Measurements from ENCODE around the gene HS6ST3. TPM values are rescaled to one million over a fixed set of nuclear protein-coding genes. Genes with fewer than 3 reads are reported as not detected.

HS6ST3 gene
- total and polyA plus RNA-seq, 2 donors (not counting 3 experiments of a cell fraction or from before 2014, with no cell fraction given), result 0.03 to 0.15 TPM

- Histone ChIP-seq H3K9ac (replicated peaks; ENCODE audit: extremely low read depth, insufficient read depth, low read length) (no peak overlapping the region), H3K27me3 (ENCODE audit: control insufficient read depth in 2 of 2, insufficient read depth in 2 of 2, low read length in 2 of 2) (no peaks in the 10 kb centered on the region), H3K36me3 (ENCODE audit: control insufficient read depth in 2 of 2, extremely low read depth in 1 of 2, insufficient read depth in 2 of 2, low read length in 2 of 2) (no peaks in the 10 kb centered on the region), H3K4me1 (ENCODE audit: control insufficient read depth, extremely low read depth, insufficient read depth, low read length) (peaks cover 12% of the 10 kb centered on the region), H3K9me1 (replicated peaks; ENCODE audit: control insufficient read depth, extremely low read depth, insufficient read depth, low read length) (no peaks in the 10 kb centered on the region), H3K4me2 (ENCODE audit: insufficient read depth, low read length) (peak overlapping the region; percentile 22), H3K9me3 (replicated peaks; ENCODE audit: control insufficient read depth, insufficient read depth, low read length) (no peaks in the 10 kb centered on the region), H3K27ac (ENCODE audit: insufficient read depth, low read depth, low read length) (peak overlapping the region; percentile 18), H4K20me1 (replicated peaks; ENCODE audit: control insufficient read depth, extremely low read depth, insufficient read depth, low read length) (no peaks in the 10 kb centered on the region), H2AFZ (ENCODE audit: low read depth, low read length) (no peak overlapping the region), H3K79me2 (ENCODE audit: control insufficient read depth, insufficient read depth, low read length) (no peaks in the 10 kb centered on the region), H3K4me3 (replicated peaks in 1 of 3; ENCODE audit: insufficient read depth in 1 of 3, low read depth in 1 of 3, low read length in 3 of 3) (no peak overlapping the region)
- no TSS peak for BruUV-seq (replicated peaks)
- dilution Hi-C loops (cut with MboI; ENCODE audit: extremely low pct_ligation_motif_present, low sequenced_read_pairs) (no loop called here), intact Hi-C loops (cut with micrococcal nuclease) (no loop called here)
- ChIA-PET CTCF (interaction anchor here (0.6 to 1.0 kb wide), 2 partner anchors 9 to 62 kb away, joined by 3 to 4 read pairs; no protein-coding TSS in a partner anchor), POLR2A (no interaction called here)
- FAIRE-seq (no peak), DNase-seq (ENCODE audit: low read depth, low spot score) (peak; percentile 58)
- peak; percentile 89 for TF ChIP-seq FOS (IDR thresholded peaks at IDR 0.05; ENCODE audit: borderline replicate concordance, insufficient read depth, low read length)
- TF ChIP-seq JUN (IDR thresholded peaks at IDR 0.05; ENCODE audit: borderline replicate concordance, insufficient read depth, insufficient read length, low read depth), result peak; percentile 60
- no peak for TF ChIP-seq GATA2 (IDR thresholded peaks at IDR 0.05; ENCODE audit: insufficient read depth, insufficient read length, low read depth, low read length)
Measured at GRCh38 chr13:96650301-96650886, 560.5 kb downstream of the HS6ST3 start.

GRCh38 chr13:96651598-96651997, 561.7 kb downstream of the HS6ST3 start:
- no peak overlapping the region for H2AFZ ChIP-seq (ENCODE audit: low read depth, low read length)
- no peaks in the 10 kb centered on the region for H3K9me3 ChIP-seq (replicated peaks; ENCODE audit: control insufficient read depth, insufficient read depth, low read length)
- no peak overlapping the region for H3K4me3 ChIP-seq (replicated peaks in 1 of 3; ENCODE audit: insufficient read depth in 1 of 3, low read depth in 1 of 3, low read length in 3 of 3)
- H3K27ac ChIP-seq (ENCODE audit: insufficient read depth, low read depth, low read length), result no peak overlapping the region
- BruUV-seq (replicated peaks), result no TSS peak
- dilution Hi-C loops (cut with MboI; ENCODE audit: extremely low pct_ligation_motif_present, low sequenced_read_pairs), result no loop called here
- CTCF ChIA-PET, result no interaction called here
- H3K4me2 ChIP-seq (ENCODE audit: insufficient read depth, low read length), result no peak overlapping the region
- FAIRE-seq, result no peak
- no peaks in the 10 kb centered on the region for H3K27me3 ChIP-seq (ENCODE audit: control insufficient read depth in 2 of 2, insufficient read depth in 2 of 2, low read length in 2 of 2)
- H4K20me1 ChIP-seq (replicated peaks; ENCODE audit: control insufficient read depth, extremely low read depth, insufficient read depth, low read length), result no peaks in the 10 kb centered on the region
- no peaks in the 10 kb centered on the region for H3K79me2 ChIP-seq (ENCODE audit: control insufficient read depth, insufficient read depth, low read length)
- no peaks in the 10 kb centered on the region for H3K36me3 ChIP-seq (ENCODE audit: control insufficient read depth in 2 of 2, extremely low read depth in 1 of 2, insufficient read depth in 2 of 2, low read length in 2 of 2)
- POLR2A ChIA-PET, result no interaction called here
- H3K9ac ChIP-seq (replicated peaks; ENCODE audit: extremely low read depth, insufficient read depth, low read length), result no peak overlapping the region
- TF ChIP-seq JUN (IDR thresholded peaks at IDR 0.05; ENCODE audit: borderline replicate concordance, insufficient read depth, insufficient read length, low read depth), result no peak
- no peak for TF ChIP-seq EZH2 (IDR thresholded peaks at IDR 0.05; ENCODE audit: borderline replicate concordance, low read depth, low read length, severe bottlenecking)
- no peak for TF ChIP-seq MYC (IDR thresholded peaks at IDR 0.05; ENCODE audit: low read depth, low read length)
- TF ChIP-seq POLR2A (IDR thresholded peaks at IDR 0.05; ENCODE audit: low read depth, low read length), result no peak
- TF ChIP-seq POLR2AphosphoS5 (IDR thresholded peaks at IDR 0.05; ENCODE audit: insufficient read depth, low read depth, low read length), result no peak
- TF ChIP-seq FOS (IDR thresholded peaks at IDR 0.05; ENCODE audit: borderline replicate concordance, insufficient read depth, low read length), result no peak
- no peak for TF ChIP-seq GATA2 (IDR thresholded peaks at IDR 0.05; ENCODE audit: insufficient read depth, insufficient read length, low read depth, low read length)
- TF ChIP-seq, protein P1, sequence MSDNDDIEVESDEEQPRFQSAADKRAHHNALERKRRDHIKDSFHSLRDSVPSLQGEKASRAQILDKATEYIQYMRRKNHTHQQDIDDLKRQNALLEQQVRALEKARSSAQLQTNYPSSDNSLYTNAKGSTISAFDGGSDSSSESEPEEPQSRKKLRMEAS (IDR thresholded peaks at IDR 0.05; ENCODE audit: insufficient read depth, insufficient read length), result no peak
- peaks cover 12% of the 10 kb centered on the region for H3K4me1 ChIP-seq (ENCODE audit: control insufficient read depth, extremely low read depth, insufficient read depth, low read length)
- no peaks in the 10 kb centered on the region for H3K9me1 ChIP-seq (replicated peaks; ENCODE audit: control insufficient read depth, extremely low read depth, insufficient read depth, low read length)
- intact Hi-C loops (cut with micrococcal nuclease), result no loop called here
- DNase-seq (ENCODE audit: low read depth, low spot score), result no peak

All from endothelial cell of umbilical vein (primary cell).